CD4-positive, alpha-beta T cell treated with Interleukin-4 for 1 hour (primary cell): ENCODE results near the gene CYS1.
A peak's percentile ranks its signal among the peaks of the same experiment; 100 is the strongest.
"Not testable (repeated sequence)": the region's sequence is repeated elsewhere in the genome, so short reads cannot be mapped to it uniquely, and the experiment has no call there.

Source experiments
- DNase-seq, 2 donors: peaks; one replicate each; pipeline ENCODE4 v3.0.0-alpha.2; 2020 to 2022

Gene CYS1

DNA sequence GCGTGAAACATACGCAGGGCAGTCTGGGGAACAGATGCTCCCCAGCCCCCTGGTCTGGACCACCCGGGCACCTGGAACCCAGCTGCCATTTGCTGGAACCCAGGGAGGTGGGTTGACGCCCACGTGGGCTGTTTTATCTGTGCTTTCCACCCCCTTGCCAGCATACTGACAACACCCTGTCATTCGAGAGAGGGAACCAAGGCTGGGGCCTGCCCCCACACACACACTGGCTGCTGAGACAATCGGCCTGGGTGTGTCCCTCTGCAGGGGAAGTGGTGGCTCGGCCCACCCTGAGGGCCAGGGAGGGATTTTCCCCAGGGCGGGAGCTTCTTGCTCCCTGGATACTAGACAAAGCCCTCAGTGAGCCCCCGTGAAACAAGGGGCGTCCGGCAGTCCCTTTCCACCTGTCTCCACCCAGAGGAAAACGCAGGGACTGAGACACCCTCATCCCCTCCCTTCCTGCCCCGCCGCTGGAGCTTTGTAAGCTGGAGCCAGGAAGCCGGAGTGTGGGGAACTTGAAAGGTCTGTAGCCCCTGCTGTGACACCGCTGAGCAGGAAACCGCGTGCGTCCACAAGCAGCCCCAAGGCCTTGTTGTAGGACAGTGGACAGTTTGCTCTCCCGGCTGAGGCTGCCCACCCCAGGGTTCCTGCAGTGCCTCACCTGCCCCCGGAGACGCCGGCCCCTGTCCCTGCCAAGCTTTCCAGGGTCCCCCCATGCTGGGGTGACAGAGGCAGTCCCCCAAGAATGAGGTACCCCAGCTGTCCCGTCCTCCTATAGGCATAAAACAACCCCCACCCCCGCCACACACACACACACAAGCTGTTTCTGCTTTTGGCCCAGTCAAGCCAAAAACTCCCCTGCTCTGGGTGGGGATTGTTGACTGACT lies 51.0 kb downstream of the CYS1 start:
- DNase-seq, result peak; percentile 72 to 86

DNA sequence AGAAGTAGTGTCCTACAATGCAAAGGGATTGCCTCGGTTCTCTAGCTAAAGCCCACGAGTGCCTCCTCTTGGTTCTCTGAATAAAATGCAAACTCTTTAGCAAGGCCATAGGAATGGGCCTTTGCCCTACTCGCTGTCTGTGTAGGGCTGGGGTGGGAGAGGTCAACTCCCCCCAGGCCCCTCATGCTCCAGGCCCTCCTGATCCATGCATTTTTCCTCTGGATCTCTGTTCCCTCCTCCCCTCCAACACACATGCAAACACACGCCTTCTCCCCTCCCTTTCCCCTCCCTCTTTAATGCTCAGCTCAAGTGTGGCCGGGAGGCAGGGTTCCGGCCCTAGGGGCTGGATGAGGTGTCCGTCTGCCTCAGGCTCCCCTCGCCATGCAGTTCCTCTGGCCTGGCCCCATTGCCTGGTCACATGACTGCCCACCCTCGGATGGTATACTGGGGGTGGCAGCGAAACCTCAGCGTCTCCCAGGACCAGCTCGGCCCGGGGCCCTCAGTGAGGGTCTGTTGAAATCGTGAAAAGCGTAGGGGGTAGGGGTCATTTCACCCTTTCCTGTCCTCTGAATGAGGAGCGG lies 51.7 kb downstream of the CYS1 start:
- no peak for DNase-seq

DNA sequence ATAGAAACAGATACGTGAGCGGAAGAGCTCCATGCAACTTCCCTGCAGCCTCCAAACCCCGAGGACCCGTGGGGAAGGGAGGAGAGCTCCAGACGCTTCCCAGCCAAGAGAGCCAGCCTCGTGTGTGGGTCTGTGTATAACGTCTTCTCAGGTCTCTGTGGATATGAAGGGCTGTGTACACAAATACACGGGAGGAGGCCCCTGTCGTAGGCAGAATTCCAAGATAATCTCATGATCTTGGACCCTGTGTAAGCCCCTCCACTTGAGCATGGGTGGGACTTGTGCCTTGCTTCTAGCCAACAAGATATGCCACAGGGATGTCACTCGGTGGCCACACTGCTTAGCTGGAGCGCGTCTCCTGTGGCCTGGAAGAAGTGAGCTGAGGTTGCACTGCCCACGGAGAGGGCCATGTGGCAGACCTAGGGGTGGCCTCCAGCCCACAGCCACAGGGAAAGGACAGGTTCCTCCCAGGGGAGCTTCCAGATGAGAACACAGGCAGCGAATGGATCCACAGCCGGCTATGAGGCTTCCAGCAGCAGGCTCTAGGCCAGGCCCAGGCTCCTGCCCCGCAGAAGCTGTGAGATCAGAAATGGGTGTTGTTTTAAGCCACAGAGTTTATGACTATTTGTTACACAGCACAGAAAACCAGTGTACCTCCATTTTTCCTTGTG lies 52.4 kb downstream of the CYS1 start:
- no peak for DNase-seq

DNA sequence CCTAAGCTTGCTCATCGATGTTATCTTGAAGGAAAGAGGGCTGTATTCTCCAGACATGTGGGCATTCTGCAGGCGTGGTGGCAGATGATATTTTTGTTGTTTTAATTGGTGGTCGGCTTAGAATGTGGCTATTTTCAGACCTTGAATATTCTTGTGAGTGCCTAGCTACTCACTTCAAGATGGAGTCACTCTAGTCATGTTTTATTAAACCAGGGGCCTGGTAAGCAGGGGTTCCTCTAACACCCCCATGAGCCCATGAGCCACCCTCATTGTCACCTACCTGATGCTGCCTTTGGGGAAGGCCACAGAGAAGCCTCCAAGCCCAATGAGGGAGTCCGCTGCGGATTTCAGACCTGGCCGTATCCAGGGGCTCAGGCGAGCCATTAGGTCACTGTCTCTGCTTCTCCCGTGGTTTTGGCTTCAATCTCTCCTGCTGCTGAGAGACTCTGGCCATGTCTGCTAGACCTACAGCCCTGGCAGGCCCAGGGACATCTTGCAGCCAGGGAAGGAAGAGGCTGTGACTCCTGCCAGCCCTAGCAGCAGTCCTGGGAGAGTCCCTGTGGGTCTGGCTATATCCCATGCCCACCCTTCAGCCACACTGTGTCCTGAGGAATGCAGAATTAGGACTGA lies 53.2 kb downstream of the CYS1 start:
- DNase-seq, result no peak

DNA sequence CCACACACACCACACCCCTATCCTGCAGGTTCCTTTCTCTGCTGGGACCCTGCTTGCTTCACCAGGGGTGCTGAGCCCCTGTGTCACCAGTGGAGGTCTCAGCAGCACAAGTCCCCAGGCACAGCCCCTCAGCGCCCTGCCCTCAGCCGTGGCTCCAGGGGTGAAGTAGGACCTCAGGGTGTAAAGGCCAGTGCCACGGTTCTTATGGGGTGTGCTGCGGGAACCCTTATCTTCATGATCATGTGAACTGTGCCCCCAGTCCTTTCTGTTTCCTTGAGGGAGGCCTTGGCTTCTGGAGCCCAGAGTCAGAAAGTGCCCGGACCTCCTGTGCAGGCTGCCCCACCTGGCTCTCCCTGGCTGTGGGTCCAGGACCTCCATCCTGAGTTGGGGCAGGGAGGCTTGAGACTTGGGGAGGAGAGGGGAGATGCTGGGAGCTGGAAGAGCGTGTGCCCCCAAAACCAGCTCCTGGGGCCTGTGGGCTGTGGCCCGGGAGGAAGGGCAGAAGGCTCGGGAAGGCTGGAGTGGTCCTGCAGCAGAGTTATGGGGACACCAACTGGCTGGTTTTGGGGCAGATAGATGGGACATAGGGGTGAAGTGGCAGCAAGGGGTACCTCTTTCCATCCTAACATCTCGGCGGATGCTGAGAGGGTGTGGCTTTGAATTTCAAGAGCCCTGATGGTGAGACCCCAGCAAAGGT lies 57.1 kb downstream of the CYS1 start:
- DNase-seq, result no peak

DNA sequence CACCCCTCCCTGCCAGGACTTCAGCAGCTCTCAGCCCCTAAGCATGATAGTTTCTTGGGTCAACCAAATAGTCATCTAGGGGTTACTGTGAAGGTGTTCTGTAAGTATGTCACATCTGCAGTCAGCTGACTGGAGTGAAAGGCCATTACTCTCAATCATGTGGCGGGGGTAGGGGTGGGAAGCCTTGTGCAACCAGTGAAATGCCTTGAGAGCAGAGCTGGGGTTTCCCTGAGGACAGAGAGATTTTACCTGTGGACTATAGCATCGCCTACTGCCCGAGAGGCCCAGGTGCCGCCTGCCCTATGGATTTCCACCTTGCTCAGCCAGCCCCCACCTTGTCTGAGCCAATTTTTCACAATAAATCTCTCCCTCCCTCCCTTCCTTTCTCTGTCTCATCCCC lies 57.8 kb downstream of the CYS1 start:
- no peak for DNase-seq

DNA sequence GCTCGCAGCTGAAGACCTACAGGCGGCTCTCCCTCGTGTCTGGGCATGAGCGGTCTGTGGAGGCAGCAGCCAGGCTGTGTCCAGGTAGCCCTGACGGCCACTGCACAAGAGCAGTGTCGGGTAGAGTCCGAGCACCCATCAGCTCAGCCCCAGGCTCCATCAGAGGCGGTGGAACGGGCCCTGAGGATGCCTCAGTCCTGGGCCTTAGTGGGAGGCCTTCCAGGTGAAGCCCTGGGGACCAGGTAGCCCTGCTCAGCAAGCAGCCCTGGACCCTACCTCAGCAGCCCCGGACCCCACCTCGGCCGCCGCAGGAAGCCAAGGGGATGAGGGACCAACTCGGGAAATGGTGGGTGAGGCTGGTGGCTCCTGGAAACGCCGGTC lies 58.2 kb downstream of the CYS1 start:
- DNase-seq, result no peak

DNA sequence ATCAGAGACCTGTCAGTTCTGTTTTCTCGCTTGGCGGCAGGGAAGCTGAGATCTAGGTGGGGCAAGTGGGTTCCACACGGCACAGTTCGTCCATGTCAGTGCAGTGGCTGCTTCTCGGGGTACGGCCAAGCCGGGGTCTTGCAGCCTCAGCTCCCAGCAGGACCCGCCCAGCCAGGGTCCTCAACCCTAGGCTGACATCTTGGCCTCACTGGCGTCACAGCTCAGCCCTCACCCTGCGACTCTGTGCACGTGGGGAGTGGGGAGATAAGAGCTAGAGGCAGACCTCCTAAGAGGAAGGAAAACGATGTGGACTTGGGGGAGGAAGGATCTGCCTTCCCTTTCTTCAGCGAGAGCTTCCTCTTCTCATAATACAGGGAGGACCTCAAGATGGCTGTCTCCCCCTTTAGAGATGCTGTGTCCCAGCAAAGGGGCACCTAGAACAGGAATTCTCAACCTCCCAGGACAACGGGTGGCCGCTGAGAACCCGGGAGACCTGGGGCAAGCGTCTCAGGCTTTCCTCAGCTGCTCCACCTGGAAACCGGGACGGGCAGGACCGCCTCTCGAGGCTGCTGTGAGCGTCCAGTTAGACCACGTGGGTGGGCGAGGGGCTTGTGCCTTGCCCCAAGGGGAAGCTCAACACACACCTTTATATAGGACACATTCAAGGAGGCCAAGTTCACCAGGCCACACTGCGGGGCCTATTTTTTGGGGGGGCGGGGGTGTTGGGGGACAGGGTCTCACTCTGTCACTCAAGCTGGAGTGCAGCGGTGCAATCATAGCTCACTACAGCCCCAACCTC lies 60.4 kb downstream of the CYS1 start:
- DNase-seq, result no peak

DNA sequence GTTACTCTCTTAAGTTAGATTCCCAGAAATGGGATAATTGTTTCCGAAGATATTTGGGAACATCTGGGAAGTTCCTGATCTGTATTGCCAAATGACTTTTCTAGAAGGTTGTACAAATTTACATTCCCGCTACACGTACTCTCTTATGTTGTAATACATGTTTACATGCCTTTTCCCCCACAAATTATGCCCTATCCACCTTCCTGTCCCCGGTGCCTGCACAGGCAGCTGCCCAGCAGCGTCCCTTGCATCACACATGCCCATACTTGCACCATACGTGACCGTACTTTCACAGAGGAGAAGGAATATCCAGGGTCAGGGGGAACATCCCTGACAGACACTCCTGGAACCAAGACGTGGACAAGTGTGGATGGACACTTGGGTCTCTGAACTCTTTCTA lies 61.0 kb downstream of the CYS1 start:
- DNase-seq, result no peak

DNA sequence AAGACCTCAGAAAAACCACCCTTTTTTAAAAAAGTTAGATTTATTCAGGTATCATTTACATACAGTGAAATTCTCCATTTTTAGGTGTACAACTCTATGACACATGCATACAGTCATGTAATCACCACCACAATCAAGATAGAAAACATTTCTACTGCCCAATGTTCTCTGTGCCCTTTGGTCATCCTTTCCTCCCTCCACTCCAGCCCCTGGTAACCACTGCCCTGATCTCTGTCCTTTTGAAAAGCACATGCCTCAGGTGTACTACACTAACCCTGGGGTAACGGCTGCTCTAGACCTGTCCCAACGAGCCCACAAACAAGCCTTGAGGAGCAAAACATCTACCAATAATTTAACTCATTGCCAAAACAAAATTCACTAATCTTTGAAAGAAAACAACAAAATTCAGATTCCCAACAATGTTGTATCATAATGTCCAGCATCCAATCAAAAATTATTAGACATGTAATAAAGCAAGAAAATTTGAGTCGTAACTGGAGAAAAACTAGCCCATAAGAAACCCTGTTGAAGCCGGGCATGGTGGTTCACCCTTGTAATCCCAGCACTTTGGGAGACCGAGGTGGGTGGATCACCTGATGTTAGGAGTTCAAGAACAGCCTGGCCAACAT lies 62.8 kb downstream of the CYS1 start:
- DNase-seq, result no peak

DNA sequence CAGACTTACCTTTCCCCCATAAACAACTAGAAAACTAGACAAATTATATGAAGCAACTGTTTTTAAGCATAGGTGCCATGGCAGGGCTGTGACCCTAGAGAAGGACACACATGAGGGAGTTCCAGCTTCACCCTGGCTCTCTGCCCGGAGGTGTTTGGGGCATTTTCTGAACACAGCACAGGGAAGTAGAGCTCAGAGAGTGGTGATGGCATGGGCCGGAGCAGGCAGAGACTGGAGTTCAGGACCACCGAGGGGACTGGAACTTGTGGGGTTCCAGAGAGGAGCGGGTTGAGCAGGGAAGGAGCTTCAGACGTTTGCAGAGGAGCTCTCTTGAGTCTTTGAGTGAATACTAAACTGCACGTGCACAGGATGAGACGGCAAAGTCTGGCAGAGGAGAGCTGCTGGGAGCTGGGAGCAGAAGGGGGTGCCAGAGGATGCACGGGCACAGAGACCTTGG lies 63.4 kb downstream of the CYS1 start:
- no peak for DNase-seq

DNA sequence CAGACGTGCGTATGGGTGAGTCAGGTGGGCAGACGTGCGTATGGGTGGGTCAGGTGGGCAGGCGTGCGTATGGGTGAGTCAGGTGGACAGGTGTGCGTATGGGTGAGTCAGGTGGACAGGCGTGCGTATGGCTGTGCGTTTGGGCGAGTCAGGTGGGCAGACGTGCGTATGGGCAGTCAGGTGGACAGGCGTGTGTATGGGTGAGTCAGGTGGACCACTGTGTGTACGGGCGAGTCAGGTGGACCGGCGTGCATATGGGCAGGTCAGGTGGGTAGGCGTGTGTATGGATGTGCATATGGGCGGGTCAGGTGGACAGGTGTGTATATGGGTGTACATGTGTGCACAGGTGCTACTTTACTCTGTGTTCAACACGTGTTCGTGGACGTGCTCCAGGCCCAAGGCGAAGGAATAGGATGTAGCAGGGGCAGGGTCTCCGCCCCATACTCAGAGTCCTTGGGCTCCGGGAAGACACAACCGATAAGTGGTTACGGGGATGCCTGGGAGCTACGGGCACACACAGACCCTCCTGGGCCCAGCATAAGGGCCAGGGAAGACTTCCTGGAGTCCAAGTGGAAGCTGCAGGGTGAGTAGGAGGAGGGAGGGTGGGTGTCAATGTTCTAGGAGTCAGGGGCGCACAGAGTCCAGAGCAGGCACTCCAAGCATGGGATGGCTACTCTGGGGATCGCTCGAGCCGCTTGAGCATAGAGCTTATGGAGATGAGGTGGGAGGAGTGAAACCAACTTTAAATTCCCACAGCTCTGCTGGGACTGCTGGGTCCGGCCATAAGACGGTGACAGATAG lies 64.0 kb downstream of the CYS1 start:
- no peak for DNase-seq

DNA sequence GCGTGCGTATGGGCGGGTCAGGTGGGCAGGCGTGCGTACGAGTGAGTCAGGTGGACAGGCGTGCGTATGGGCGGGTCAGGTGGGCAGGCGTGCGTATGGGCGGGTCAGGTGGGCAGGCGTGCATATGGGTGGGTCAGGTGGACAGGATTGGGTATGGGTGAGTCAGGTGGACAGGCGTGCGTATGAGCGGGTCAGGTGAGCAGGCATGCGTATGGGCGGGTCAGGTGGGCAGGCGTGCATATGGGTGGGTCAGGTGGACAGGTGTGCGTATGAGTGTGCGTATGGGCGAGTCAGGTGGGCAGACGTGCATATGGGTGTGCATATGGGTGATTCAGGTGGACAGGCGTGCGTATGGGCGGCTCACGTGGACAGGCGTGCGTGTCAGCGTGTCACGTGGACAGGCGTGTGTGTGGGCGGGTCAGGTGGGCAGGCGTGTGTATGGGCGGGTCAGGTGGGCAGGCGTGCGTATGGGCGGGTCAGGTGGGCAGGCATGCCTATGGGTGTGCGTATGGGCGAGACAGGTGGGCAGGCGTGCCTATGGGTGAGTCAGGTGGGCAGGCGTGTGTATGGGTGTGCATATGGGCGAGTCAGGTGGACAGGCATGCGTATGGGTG lies 64.7 kb downstream of the CYS1 start:
- DNase-seq, result not testable (repeated sequence)

DNA sequence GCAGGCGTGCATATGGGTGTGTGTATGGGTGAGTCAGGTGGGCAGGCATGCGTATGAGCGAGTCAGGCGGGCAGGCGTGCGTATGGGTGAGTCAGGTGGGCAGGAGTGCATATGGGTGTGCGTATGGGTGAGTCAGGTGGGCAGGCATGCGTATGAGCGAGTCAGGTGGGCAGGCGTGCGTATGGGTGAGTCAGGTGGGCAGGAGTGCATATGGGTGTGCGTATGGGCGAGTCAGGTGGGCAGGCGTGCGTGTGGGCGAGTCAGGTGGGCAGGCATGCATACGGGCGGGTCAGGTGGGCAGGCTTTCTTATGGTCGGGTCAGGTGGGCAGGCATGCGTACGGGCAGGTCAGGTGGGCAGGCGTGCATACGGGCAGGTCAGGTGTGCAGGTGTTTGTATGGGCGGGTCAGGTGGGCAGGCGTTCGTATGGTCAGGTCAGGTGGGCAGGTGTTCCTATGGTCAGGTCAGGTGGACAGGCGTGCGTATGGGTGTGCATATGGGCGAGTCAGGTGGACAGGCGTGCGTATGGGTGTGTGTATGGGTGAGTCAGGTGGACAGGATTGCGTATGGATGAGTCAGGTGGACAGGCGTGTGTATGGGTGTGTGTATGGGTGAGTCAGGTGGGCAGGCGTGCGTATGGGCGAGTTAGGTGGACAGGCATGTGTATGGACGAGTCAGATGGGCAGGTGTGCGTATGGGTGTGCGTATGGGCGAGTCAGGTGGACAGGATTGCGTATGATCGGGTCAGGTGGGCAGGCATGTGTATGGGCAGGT lies 65.6 kb downstream of the CYS1 start:
- no peak for DNase-seq

DNA sequence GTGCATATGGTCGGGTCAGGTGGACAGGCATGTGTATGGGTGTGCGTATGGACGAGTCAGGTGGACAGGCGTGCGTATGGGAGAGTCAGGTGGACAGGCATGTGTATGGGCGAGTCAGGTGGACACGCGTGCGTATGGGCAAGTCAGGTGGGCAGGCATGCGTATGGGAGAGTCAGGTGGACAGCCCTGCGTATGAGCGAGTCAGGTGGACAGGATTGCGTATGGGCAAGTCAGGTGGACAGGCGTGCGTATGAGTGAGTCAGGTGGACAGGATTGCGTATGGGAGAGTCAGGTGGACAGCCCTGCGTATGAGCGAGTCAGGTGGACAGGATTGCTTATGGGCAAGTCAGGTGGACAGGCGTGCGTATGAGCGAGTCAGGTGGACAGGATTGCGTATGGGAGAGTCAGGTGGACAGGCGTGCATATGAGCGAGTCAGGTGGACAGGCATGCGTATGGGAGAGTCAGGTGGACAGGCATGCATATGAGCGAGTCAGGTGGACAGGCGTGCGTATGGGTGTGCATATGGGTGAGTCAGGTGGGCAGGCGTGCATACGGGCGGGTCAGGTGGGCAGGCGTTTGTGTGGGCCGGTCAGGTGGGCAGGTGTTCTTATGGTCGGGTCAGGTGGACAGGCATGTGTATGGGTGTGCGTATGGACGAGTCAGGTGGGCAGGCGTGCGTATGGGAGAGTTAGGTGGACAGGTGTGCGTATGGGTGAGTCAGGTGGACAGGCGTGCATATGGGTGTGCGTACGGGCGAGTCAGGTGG lies 66.4 kb downstream of the CYS1 start:
- not testable (repeated sequence) for DNase-seq

DNA sequence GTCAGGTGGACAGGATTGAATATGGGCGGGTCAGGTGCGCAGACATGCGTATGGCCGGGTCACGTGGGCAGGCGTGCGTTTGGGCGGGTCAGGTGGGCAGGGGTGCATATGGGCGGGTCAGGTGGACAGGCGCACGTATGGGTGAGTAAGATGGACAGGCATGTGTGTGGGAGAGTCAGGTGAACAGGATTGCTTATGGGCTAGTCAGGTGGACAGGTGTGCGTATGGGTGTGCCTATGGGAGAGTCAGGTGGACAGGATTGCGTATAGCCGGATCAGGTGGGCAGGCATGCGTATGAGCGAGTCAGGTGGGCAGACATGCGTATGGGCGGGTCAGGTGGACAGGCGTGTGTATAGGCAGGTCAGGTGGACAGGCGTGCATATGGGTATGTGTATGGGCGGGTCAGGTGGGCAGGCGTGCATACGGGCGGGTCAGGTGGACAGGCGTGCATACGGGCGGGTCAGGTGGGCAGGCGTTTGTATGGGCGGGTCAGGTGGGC lies 67.2 kb downstream of the CYS1 start:
- DNase-seq, result no peak

DNA sequence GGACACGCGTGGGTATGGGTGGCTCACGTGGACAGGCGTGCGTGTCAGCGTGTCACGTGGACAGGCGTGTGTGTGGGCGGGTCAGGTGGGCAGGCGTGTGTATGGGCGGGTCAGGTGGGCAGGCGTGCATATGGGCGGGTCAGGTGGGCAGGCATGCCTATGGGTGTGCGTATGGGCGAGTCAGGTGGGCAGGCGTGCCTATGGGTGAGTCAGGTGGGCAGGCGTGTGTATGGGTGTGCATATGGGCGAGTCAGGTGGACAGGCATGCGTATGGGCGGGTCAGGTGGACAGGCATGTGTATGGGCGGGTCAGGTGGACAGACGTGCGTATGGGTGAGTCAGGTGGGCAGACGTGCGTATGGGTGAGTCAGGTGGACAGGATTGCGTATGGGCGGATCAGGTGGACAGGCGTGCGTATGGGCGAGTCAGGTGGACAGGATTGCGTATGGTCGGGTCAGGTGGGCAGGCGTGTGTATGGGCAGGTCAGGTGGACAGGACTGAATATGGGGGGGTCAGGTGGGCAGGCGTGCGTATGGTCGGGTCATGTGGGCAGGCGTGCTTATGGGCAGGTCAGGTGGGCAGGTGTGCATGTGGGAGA lies 67.7 kb downstream of the CYS1 start:
- not testable (repeated sequence) for DNase-seq
